Neural progenitor cell (in vitro differentiated cells): Measurements from ENCODE around the gene AURKA.
A peak's percentile ranks its signal among the peaks of the same experiment; 100 is the strongest.

Experiments used
- EZH2 ChIP-seq: fragments of 200-600 bp; sonication (generic); IDR thresholded peaks from 2 replicates; pipeline ENCODE4 v1.6.1; 2017; ENCODE audit warnings: antibody characterized with exemption, mild to moderate bottlenecking, moderate library complexity
- EZH2phosphoT487 ChIP-seq: fragments of 200-600 bp; sonication (generic); IDR thresholded peaks from 2 replicates; pipeline ENCODE4 v1.6.1; 2017; ENCODE audit warnings: antibody characterized with exemption
- TF ChIP-seq, protein P1 (sequence below): fragments of 200-600 bp; sonication (generic); IDR thresholded peaks from 2 replicates; pipeline ENCODE4 v1.5.1; 2017; ENCODE audit warnings: antibody characterized with exemption, mild to moderate bottlenecking

DNA sequence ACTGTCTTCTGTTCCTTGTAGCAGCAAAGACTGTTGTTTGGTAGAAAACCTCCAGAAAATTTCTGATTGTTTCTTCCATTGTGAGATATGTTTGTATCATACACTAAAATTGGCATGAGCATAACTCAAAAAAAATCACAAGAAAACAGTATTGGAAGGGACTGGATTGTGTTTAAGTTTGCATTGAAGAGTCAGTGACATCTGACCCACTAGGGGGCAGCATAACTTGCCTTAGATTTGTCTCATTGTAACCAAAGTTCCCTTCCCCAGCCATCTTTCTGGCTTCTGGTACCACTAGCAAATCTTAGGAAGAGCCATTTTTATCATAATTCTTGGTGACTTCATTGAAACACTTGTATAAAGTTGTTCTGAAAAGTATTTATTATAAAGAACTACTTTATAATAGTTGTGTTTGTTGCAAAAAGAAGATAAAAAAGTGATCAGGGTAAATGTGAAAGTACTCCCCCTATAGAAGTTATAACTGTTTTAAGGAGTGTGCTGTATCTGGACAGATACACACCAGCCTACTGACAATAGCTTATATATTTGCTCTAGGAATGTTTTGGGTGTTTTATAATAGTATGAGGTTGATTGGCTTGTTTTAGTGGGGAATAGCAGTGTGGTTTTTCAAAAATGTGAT lies 8.1 kb upstream of the AURKA start:
- TF ChIP-seq, protein P1, sequence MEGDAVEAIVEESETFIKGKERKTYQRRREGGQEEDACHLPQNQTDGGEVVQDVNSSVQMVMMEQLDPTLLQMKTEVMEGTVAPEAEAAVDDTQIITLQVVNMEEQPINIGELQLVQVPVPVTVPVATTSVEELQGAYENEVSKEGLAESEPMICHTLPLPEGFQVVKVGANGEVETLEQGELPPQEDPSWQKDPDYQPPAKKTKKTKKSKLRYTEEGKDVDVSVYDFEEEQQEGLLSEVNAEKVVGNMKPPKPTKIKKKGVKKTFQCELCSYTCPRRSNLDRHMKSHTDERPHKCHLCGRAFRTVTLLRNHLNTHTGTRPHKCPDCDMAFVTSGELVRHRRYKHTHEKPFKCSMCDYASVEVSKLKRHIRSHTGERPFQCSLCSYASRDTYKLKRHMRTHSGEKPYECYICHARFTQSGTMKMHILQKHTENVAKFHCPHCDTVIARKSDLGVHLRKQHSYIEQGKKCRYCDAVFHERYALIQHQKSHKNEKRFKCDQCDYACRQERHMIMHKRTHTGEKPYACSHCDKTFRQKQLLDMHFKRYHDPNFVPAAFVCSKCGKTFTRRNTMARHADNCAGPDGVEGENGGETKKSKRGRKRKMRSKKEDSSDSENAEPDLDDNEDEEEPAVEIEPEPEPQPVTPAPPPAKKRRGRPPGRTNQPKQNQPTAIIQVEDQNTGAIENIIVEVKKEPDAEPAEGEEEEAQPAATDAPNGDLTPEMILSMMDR = peak; percentile 94
- TF ChIP-seq EZH2phosphoT487 (no peak), EZH2 (no peak)
